Endothelial cell (in vitro differentiated cells): Measurements from ENCODE around the gene CDC25B. TPM values are rescaled to one million over a fixed set of nuclear protein-coding genes. Genes with fewer than 3 reads are reported as not detected.
A peak's percentile ranks its signal among the peaks of the same experiment; 100 is the strongest.
"Not testable (repeated sequence)": the region's sequence is repeated elsewhere in the genome, so short reads cannot be mapped to it uniquely, and the experiment has no call there.

ENCODE experiments used
- DNase-seq: peaks from one replicate; pipeline ENCODE4 v3.0.0; 2021; ENCODE audit warnings: low spot score
- H3K27ac Mint-ChIP-seq: one replicate; pipeline ENCODE4 v1.8.0; 2021; ENCODE audit warnings: mixed read lengths, inconsistent platforms; ENCODE audit not compliant: unreplicated experiment
- H3K27me3 Mint-ChIP-seq: one replicate; pipeline ENCODE4 v1.8.0; 2021; ENCODE audit warnings: mild to moderate bottlenecking, moderate library complexity, mixed read lengths, inconsistent platforms; ENCODE audit not compliant: unreplicated experiment
- H3K36me3 Mint-ChIP-seq: one replicate; pipeline ENCODE4 v1.8.0; 2021; ENCODE audit warnings: mild to moderate bottlenecking, low read depth, mixed read lengths, inconsistent platforms; ENCODE audit not compliant: unreplicated experiment
- H3K4me1 Mint-ChIP-seq: one replicate; pipeline ENCODE4 v1.8.0; 2021; ENCODE audit warnings: mild to moderate bottlenecking, mixed read lengths, inconsistent platforms; ENCODE audit not compliant: unreplicated experiment
- H3K4me3 Mint-ChIP-seq: one replicate; pipeline ENCODE4 v1.8.0; 2021; ENCODE audit warnings: mild to moderate bottlenecking, mixed read lengths, inconsistent platforms; ENCODE audit not compliant: unreplicated experiment
- H3K9me3 Mint-ChIP-seq: one replicate; pipeline ENCODE4 v1.8.0; 2021; ENCODE audit warnings: mixed read lengths, inconsistent platforms; ENCODE audit not compliant: unreplicated experiment
- CTCF ChIP-seq: fragments of 200-600 bp; sonication (generic); IDR thresholded peaks from one replicate; pipeline ENCODE4 v1.5.0; 2021; ENCODE audit warnings: antibody characterized with exemption; ENCODE audit not compliant: unreplicated experiment
- total RNA-seq: library from RNA; stranded (reverse); fragmentation: NEBNext Ultra II Directional; extraction: Animal tissue kit (Norgen Biotek cat#: 25700); gene quantifications from one replicate; pipeline ENCODE4 v1.2.1, GENCODE V29; 2021; ENCODE audit not compliant: unreplicated experiment

CDC25B gene
- total RNA-seq, 1 donor from 2014 or later = 10.4 TPM

DNA sequence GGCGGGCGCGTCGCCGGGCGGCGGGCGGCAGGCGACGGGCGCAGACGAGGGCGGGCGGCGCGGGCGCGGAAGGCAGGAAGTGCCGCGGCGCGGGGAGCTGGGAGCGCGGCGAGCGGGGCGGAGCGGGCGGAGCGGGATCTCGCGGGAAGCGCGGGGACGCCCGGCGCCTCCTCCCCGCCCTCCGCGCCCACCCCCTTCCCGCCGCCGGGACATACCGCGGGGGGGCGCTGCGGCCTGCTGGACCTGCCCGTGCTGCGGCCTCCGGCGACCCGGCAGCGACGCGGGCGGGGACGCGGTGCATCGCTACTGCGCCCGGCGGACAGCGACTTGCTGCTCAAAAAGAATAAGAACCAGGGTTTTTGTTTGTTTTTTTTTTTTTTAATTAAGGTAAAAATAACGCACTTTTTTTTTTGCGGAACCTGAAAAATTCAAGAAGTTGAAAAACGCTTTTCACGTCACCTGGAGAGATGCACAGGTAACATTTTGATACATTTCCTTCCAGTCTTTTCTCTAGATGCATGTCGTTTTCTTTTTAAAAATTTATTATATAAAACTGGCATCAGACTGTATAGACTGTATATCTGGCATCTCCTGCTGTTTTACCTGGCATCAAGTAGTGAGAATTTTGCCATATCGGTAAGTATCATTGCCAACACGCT, 9.3 kb upstream of the CDC25B start, which contains the start of gene CENPB:
TSS of gene CENPB (minus strand) at position 76 of the 659 bp plus-strand sequence. CDS start 257 bp downstream, outside the sequence.
- peaks cover 5% of the 10 kb centered on the region for H3K4me1 Mint-ChIP-seq
- peaks cover 6% of the 10 kb centered on the region for H3K36me3 Mint-ChIP-seq
- peaks cover 18% of the 10 kb centered on the region for H3K27me3 Mint-ChIP-seq
- peak within 1 kb of the TSS; percentile 24 for H3K27ac Mint-ChIP-seq
- peak; percentile 71 for TF ChIP-seq CTCF
- peak within 1 kb of the TSS; percentile 88 for H3K4me3 Mint-ChIP-seq
- DNase-seq = peak; percentile 99
- no peaks in the 10 kb centered on the region for H3K9me3 Mint-ChIP-seq

DNA sequence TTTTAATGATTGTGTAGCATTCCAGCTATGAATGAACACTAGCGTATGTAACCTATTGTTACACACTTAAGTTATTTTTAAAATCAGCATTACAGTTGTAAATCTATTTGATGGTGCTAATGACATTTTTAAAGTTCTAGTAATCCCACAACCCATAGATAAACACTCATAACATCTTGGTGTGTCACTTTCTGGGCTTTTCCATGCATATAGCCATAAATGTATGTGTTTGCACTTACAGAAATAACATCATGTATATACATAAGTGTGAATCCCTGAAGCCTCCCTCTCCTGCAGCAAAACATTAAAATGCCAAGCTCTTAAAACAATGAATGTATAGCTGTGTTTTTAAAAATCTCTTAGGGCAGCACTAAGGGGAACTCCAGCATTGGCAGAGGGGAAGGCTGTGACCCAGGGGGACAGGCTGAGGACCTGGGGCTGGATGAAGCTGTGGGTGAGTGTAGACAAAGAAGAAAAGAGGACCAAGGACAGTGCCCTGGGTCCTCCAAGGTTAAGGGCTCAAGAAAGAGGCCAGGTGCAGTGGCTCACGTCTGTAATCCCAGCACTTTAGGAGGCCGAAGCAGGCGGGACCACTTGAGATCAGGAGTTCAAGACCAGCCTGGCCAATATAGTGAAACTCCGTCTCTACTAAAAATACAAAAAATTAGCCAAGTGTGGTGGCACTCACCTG, 8.6 kb upstream of the CDC25B start:
- Mint-ChIP-seq H3K4me3 (peak overlapping the region; percentile 37), H3K36me3 (peaks cover 6% of the 10 kb centered on the region), H3K27me3 (peaks cover 14% of the 10 kb centered on the region), H3K27ac (no peak overlapping the region), H3K4me1 (peaks cover 5% of the 10 kb centered on the region), H3K9me3 (no peaks in the 10 kb centered on the region)
- no peak for DNase-seq
- no peak for TF ChIP-seq CTCF

- no peaks in the 10 kb centered on the region for H3K9me3 Mint-ChIP-seq
- TF ChIP-seq CTCF = no peak
- peak overlapping the region; percentile 66 for H3K4me3 Mint-ChIP-seq
- no peak for DNase-seq
- H3K36me3 Mint-ChIP-seq = peaks cover 6% of the 10 kb centered on the region
- H3K27me3 Mint-ChIP-seq = peaks cover 10% of the 10 kb centered on the region
- no peak overlapping the region for H3K27ac Mint-ChIP-seq
- H3K4me1 Mint-ChIP-seq = peaks cover 5% of the 10 kb centered on the region
Observed at GRCh38 chr20:3788685-3789155, 7.4 kb upstream of the CDC25B start.

GRCh38 chr20:3789201-3789600, 6.9 kb upstream of the CDC25B start:
- H3K27ac Mint-ChIP-seq, DNase-seq, H3K4me1 Mint-ChIP-seq, H3K4me3 Mint-ChIP-seq, H3K9me3 Mint-ChIP-seq, H3K36me3 Mint-ChIP-seq: not testable (repeated sequence)
- peaks cover 10% of the 10 kb centered on the region for H3K27me3 Mint-ChIP-seq

DNA sequence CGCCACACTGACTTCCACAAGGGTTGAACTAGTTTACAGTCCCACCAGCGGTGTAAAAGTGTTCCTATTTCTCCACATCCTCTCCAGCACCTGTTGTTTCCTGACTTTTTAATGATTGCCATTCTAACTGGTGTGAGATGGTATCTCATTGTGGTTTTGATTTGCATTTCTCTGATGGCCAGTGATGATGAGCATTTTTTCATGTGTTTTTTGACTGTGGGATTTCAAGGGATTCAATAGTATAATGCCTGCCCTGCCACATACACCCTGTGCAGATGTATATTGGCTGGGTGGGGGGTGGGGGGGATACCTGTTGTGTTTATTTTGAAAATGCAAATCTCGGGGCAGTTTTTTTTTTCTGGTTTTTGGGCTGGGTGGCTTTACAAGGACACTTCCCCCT, 1.9 kb upstream of the CDC25B start:
- not testable (repeated sequence) for H3K9me3 Mint-ChIP-seq, H3K27ac Mint-ChIP-seq, H3K4me3 Mint-ChIP-seq

More for the DNA sequence above, 1.9 kb upstream of the CDC25B start:
- H3K4me1 Mint-ChIP-seq, H3K36me3 Mint-ChIP-seq, DNase-seq: not testable (repeated sequence)
- H3K27me3 Mint-ChIP-seq = peaks cover 12% of the 10 kb centered on the region
